GM12878 (cell line): Measurements from ENCODE around the gene CELA3B. TPM values are rescaled to one million over a fixed set of nuclear protein-coding genes. Genes with fewer than 3 reads are reported as not detected.

ENCODE experiments used
- BCL11A ChIP-seq: IDR thresholded peaks from 2 replicates; pipeline ENCODE4 v1.6.1; 2011; ENCODE audit warnings: low read depth, low read length
- BCLAF1 ChIP-seq: fragments of 450-650 bp; IDR thresholded peaks from 2 replicates; pipeline ENCODE4 v1.6.1; 2017; ENCODE audit warnings: antibody characterized with exemption, mild to moderate bottlenecking, moderate library complexity
- E4F1 ChIP-seq: fragments of 450-650 bp; IDR thresholded peaks from 2 replicates; pipeline ENCODE4 v1.6.1; 2018; ENCODE audit warnings: borderline replicate concordance, mild to moderate bottlenecking; ENCODE audit not compliant: partially characterized antibody
- EED ChIP-seq: sonication (generic); IDR thresholded peaks from 2 replicates; pipeline ENCODE4 v1.6.1; 2016; ENCODE audit warnings: antibody characterized with exemption, low read depth
- EZH2 ChIP-seq: IDR thresholded peaks from 2 replicates; pipeline ENCODE4 v1.6.1; 2012; ENCODE audit warnings: low read depth, mild to moderate bottlenecking, control low read depth, inconsistent platforms, low read length, borderline replicate concordance; ENCODE audit not compliant: control insufficient read depth
- GABPA ChIP-seq: IDR thresholded peaks from 2 replicates; pipeline ENCODE4 v1.6.1; 2014; ENCODE audit warnings: antibody characterized with exemption, low read depth, mild to moderate bottlenecking, inconsistent platforms
- MLLT1 ChIP-seq: fragments of 450-650 bp; IDR thresholded peaks from 2 replicates; pipeline ENCODE4 v1.6.1; 2016; ENCODE audit warnings: mild to moderate bottlenecking
- MTA2 ChIP-seq: fragments of 450-650 bp; IDR thresholded peaks from 2 replicates; pipeline ENCODE4 v1.6.1; 2016; ENCODE audit warnings: low read depth, mild to moderate bottlenecking, moderate library complexity
- MYB ChIP-seq: fragments of 150-350 bp; IDR thresholded peaks from 2 replicates; pipeline ENCODE4 v1.6.1; 2014; ENCODE audit warnings: mild to moderate bottlenecking, low read depth, low read length, borderline replicate concordance
- NFYA ChIP-seq: IDR thresholded peaks from 2 replicates; pipeline ENCODE4 v1.6.1; 2011; ENCODE audit warnings: low read depth, mild to moderate bottlenecking, low read length, improper control_type of control experiment, borderline replicate concordance
- POLR2A ChIP-seq: IDR thresholded peaks from 2 replicates; pipeline ENCODE4 v1.6.1; 2011; ENCODE audit warnings: low read depth, mild to moderate bottlenecking, low read length
- RELB ChIP-seq: fragments of 450-650 bp; IDR thresholded peaks from 2 replicates; pipeline ENCODE4 v1.6.1; 2017; ENCODE audit warnings: low read depth, mild to moderate bottlenecking, moderate library complexity
- SMAD5 ChIP-seq: IDR thresholded peaks from 2 replicates; pipeline ENCODE4 v1.6.1; 2016; ENCODE audit warnings: antibody characterized with exemption, low read depth
- ZBED1 ChIP-seq: IDR thresholded peaks from 2 replicates; pipeline ENCODE4 v1.6.1; 2016; ENCODE audit warnings: borderline replicate concordance
- ZBTB4 ChIP-seq: fragments of 450-650 bp; formaldehyde crosslinking; IDR thresholded peaks from 2 replicates; pipeline ENCODE4 v1.4.0; 2022; ENCODE audit warnings: mild to moderate bottlenecking, moderate library complexity
- ZNF24 ChIP-seq: fragments of 450-650 bp; IDR thresholded peaks from 2 replicates; pipeline ENCODE4 v1.6.1; 2017; ENCODE audit warnings: antibody characterized with exemption, mild to moderate bottlenecking
- polyA plus RNA-seq, 11 experiments: library from polyadenylated mRNA; depleted of rRNA in 4 of 11; unstranded in 6 of 11; stranded (reverse) in 5 of 11; fragments of >200 nt; fragmentation: Nextera tagmentation in 4 of 11; fragmentation: Illumina TruSeq in 1 of 11; extraction: Ambion mirVana in 4 of 11; extraction: Trizol in 1 of 11; gene quantifications; 1 replicate in 1 of 11; 2 replicates in 10 of 11; pipeline versions ENCODE4 v1.2.1 to v1.2.3, GENCODE V29; 2011 to 2016; ENCODE audit warnings: inconsistent platforms in 2 of 11, missing spikeins in 2 of 11, low read depth in 1 of 11
- total RNA-seq, 4 experiments: library from RNA; depleted of rRNA in 3 of 4; stranded (reverse); fragments of >200 nt in 3 of 4; fragmentation: Illumina TruSeq in 1 of 4; extraction: Trizol in 1 of 4; gene quantifications; 2 replicates each; pipeline versions ENCODE4 v1.2.1 to v1.2.3, GENCODE V29; 2013 to 2021

The CELA3B gene
- total and polyA plus RNA-seq, 10 of the 15 experiments (the other 5 are each of a cell fraction or from before 2014, with no cell fraction given), result 4.1 TPM; not detected in 9

- TF ChIP-seq BCLAF1 (no peak), POLR2A (peak; percentile 95), GABPA (peak; percentile 93), ZBED1 (peak; percentile 59; the same call in 1 of the 2 replicates), ZBTB4 (CRISPR knock-in tag) (no peak), EZH2 (no peak), BCL11A (peak; percentile 57), SMAD5 (peak; percentile 66), NFYA (no peak), MYB (no peak), ZNF24 (no peak), RELB (peak; percentile 83), MTA2 (0 out of 2 replicates have a peak, but pooled peaks have one; percentile 36), E4F1 (peak; percentile 73), EED (peak; percentile 91), MLLT1 (peak; percentile 73; the same call in 1 of the 2 replicates)
Measured at GRCh38 chr1:22025368-22026155, 48.7 kb downstream of the CELA3B start (continued).
